Stimulated activated CD8-positive, alpha-beta memory T cell treated with anti-CD3 and anti-CD28 coated beads, Interleukin-15, amount 100 ng/mL, for 1 hour (primary cell): ENCODE results near the gene FCHO2.

Experiments
- DNase-seq: peaks from one replicate; pipeline ENCODE4 v3.0.0-alpha.2; 2020; ENCODE audit warnings: low read depth

FCHO2 gene

DNA sequence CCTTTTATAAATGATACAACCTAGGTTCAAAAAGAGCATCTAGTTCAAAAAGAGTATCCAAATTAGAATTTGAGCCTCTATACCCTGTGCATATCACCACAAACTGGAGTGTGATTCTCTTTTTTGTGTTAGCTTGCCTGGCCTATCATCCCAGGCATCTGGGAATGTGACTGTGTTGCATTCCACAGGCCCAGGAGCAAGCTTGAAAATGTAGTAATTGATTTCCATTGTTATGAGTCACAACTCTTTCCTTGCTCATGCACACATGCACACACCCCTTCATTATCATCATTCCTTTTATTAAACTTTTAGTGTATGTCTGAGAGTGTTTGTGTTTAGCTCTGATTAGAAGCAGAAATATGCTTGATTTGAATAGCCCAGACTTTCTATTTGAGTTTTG is 75.2 kb downstream of the FCHO2 start:
- DNase-seq: no peak

DNA sequence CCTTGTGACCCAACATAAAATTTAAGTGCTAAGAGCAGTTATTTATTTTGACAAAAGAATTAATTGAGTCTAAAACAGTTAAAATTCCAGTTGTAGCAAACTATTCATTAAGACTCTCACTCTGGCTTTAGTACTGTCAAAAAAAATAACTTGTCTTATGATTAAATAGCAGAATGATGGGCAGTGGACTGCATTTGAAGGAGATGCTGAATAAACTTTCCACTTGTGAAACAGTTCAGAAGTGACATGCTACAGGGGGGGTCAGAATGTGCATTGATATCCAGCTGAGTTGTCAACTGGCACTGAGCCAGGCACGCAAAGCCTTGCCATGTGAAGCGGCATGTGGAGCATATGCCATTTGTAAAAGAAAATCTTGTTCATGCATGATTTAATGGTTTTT is 76.0 kb downstream of the FCHO2 start:
- DNase-seq: no peak

DNA sequence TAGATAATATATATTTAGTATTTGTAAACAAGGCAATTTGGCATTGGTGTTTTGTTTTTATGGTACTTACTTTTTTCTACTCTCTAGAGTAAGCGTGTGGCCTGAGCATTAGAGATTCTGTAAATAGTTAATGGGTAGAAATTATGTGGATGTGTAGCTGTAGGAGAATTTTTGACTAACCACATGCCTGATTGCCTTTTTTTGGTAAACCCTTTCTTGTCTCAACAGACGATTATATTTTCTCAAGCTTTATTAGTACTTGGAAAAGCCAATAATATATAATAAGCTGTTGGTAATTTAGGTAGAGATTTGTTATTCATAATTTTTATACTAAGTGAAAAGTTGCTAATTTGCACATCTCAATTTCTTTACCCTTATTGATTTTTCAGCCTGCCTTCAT is 76.8 kb downstream of the FCHO2 start:
- DNase-seq: no peak

DNA sequence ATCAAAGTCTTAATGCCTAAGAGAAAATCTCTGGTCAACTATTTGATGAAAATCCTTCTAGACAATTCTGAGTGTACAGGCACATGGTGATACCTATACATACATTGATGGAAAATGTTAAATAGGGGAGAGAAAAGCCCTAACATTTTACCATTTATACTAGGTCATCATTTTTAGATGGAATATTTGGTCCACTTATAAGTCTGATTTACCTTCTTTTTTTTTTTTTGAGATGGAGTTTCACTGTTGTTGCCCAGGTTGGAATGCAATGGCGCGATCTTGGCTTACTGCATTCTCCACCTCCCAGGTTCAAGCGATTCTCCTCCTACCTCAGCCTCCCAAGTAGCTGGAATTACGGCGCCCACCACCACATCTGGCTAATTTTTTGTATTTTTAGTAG is 81.7 kb downstream of the FCHO2 start:
- DNase-seq: no peak

DNA sequence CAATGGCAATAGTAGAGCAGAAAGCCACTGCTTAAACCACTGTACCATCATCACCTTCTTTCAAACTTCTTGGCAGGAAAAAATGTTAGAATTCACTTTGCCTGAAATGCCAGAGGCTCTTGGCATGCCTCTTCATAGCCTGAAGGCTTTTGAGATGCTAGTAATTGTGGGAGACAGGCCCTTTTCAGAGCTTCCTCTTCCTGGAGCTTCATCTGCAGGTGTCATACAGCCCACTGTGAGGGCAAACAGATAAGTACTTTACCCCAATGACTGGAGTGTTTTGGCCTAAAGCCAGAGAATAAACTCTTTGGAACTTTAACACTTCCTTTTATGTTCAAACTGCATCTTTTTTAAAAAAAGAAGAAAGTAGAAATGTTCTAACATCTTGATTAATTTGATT is 83.2 kb downstream of the FCHO2 start:
- no peak for DNase-seq

DNA sequence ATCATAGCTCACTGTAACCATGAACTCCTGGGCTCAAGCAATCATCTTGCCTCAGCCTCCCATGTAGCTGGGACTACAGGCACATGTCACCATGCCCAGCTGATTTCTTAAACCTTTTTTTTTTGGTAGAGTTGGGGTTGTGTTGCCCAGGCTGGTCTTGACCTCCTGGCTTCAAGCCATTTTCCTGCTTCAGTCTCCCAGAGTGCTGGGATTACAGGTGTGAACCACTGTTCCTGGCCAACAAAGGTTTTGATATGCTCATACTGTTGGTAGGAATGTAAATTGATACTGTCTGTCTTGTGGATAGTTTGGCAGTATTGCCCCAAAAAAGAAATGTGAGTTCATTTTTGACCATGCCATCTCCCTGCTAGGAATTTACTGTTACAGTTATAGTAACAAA is 87.2 kb downstream of the FCHO2 start:
- DNase-seq: no peak

DNA sequence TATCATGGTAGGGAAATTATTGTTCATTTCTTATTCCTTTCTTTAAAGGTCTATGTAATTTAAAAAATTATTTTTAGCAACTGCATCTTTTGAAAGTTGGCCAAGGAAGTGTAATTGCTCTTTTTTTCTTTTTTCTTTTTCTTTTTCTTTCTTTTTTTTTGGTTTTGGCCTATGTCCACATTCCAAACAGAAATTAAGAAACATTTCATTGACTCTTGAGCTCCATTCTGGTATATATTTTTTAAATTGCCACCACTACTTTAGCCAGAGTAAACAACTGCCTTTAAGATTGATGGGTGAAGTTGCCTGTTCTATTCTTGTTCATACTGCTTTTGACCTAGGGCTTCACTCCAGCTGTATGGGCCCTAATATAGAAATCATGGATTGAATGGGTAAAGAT is 88.7 kb downstream of the FCHO2 start:
- no peak for DNase-seq

DNA sequence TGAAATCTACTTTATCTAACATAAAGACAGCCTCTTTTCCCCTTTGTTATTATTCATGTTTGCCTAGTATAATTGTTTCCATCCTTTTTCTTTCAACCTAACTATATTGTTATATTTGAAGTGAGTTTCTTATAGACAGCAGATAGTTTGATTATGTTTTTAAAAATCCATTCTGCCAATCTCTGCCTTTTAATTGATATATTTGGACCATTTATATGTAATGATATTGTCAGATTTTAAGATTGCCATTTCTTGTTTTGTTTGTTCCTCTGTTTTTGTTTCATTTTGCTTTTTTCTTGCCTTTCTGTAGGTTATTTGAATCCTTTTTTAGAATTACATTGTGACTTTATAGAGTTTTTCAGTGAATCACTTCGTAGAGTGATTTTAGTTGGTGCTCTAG is 89.8 kb downstream of the FCHO2 start:
- no peak for DNase-seq

DNA sequence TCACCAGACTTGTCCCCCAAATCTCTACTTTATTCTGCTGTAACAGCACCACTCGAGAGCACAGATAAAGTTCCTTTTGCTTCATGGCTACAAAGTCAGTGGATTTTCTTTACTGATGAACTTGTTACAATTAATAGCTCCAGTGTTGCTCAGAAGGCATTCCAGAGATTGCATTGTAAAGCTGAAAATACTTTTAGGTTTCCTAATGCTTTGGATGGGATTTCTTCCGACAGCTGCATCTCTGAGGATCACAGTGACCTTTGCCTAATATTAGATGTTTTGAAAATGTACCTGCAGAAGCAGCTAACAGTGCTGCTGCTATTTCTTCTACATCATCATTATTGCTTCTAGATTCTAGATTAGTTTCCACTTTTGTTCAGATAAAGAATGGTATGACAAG is 105.8 kb downstream of the FCHO2 start:
- no peak for DNase-seq

DNA sequence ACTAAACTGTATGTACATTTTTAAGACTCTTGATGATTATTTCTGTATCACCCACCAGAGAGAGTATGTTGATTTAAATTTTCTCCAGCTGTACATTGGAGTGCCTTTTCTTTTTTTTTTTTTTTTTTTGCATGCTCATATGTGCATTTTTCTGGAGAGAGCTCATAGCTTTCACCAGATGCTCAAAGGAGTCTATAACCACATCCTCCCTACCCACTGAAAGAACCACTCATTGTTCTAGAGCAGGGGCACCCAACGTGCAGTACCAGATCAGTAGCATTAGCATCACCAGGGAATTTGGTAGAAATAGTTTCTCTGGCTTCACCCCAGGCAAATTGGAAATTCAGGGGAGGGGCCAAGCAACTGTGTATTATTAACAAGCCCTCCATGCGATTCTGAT is 110.6 kb downstream of the FCHO2 start:
- no peak for DNase-seq

DNA sequence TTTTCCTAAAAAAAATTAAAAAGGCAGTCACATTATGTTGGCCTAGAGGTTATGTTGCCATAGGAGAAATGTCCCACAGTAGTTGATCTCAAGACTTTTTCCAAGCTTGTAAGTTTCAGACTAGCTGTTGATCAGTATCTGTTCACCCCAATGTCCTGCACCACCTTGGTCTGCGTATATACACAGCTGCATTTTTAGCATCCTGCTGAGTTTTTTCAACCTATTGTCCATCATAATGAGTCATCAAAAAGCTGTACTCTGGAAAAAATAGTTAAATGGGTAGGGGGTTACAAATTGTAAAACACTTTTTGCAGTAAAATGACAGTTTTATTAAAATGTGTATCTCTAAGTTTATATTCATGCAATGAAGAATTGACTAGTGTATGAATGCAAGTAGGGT is 111.4 kb downstream of the FCHO2 start:
- DNase-seq: no peak

DNA sequence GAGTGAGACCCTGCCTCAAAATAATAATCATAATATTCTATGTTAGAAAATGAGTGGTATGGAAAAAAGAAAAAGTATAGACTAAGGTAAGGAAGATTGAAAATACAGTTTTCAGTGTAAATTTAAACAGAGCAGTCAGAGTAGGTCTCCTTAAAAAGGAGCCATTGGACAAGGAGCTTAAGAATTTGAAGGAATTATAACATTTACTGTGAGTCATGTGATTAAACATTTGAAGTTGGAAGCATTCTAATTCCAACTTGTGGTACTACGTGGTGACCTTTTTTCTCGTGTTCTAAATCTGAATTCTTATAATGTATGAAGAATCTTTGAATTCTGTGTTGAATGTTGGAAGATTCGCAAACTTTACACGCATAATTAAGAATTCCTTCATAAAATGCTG is 125.3 kb downstream of the FCHO2 start:
- no peak for DNase-seq

DNA sequence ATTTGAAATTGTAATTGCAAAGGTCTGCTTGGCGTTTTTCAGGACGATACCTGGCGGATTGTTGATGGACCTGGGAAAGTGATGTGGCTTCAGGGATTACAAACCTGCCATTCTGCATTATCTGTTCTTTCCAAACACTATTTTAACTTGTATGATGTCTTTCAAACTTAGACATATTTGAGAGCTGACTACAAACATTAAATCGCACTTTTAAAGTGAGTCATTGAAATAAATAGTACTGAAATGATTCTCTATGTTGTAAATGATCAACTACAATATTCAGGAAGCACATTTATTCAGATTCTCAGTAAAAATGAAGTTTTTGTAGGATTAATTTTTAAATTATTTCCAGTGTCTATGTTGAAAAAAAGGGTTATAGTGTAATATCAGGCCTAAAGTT is 132.2 kb downstream of the FCHO2 start:
- no peak for DNase-seq

DNA sequence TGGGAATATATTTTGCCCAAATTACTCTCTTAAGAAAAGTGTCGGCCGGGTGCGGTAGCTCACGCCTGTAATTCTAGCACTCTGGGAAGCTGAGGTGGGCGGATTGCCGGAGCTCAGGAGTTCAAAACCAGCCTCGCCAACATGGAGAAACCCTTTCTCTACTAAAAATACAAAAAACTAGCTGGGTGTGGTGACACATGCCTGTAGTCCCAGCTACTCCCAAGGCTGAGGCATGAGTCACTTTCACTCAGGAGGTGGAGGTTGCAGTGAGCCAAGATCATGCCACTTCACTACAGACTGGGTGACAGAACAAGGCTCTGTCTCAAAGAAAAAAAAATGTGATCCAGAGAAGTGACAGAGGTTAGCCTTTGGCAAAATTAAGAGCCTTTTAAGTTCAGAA is 138.1 kb downstream of the FCHO2 start:
- no peak for DNase-seq

DNA sequence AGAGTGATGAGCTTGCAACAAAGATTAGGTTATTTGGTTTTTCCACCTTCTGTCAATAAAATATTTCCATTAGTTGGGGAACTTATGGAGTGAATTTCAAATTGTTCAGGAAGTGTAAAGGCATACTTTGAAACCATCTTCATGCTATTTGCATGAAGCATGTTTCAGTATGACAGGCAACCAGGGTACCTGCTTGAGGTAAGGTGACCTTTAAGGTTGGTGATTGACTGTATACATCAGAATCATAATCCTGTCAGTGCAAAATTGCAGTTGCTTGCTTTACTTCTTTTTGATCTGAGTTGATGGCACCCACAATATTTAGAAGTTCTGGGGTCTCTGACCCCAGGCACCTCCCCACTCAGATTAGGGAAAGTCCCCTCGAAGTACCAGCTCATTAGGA is 138.6 kb downstream of the FCHO2 start:
- no peak for DNase-seq

DNA sequence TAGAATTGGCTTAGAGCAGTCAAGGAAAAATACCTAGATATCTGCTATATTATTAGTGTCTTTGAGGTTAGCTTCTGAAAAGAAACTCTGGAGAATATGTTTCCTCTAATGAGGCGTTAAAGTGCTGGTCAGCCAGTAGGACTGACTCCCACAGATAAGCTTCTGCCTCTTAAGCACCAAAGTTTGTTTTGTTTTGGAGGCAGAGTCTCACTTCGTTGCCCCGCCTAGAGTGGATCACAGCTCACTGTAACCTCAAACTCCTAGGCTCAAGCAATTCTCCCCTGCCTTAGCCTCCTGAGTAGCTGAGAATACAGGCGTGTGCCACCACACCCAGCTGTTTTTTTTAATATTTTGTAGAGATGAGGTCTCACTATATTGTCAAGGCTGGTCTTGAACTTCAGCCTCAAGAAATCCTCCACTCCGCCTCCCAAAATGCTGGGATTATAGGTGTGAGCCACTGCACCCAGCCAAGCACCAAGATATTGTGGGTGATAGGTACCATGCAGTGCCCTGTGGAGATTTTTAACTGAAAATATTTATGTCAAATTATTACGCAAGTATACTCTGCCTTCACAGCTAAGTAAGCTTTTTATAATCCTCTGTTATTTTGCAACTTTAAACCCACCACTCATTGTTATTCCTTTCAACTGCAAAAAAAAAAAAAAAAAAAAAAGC is 139.9 kb downstream of the FCHO2 start:
- DNase-seq: no peak

DNA sequence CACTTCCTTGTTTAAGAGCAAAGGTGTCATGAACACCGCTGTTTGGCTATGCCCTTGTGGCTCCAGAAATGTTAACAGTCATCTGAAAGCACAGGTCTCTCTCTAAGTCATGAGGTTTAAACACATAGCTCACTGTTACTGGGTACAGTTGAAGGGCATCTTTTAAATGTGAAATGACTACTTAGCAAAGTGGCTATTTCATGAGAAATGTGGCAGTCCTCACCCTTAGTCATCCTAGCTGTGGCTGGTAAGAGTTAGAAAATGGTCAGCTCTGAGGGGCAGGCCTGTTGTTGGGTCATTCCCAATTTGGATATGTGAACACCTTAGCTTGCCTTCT is 140.4 kb downstream of the FCHO2 start:
- no peak for DNase-seq

DNA sequence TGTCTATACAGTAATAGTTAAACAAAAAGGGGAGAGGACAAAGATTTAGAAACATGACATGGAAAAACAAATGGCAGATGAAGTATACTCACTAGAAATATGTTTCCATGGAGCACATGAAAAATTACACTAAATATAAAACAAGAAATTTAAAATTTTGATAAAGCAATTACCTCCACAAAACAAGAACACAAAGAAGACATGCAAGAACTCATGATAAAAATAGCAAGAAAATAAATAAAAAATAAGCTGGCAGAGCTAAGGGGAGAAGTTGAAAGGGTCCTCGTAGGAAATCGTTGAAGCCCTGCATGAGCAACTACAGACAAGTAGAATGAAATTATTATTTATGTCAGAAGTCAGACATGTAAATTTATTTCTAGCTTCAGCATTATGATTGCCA is 141.9 kb downstream of the FCHO2 start:
- DNase-seq: no peak

DNA sequence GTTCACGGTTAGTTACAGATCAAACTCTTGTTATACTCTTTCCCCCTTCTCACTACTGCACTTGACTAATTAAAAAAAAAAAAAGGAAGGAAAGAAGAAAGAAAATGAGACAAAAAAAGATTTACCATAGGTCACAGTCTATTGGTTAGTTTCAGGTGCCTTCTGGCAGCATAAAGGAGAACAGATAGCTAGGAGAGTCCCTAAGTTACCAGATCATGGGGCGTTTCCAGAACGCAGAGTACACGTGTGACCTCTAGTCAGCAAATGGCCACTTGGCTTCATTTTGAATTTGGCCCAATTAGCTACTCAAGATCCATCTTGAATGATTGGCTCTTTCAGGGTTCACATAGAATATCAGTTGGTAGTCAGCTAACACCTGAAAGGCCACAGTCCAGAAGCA is 144.3 kb downstream of the FCHO2 start:
- DNase-seq: no peak

DNA sequence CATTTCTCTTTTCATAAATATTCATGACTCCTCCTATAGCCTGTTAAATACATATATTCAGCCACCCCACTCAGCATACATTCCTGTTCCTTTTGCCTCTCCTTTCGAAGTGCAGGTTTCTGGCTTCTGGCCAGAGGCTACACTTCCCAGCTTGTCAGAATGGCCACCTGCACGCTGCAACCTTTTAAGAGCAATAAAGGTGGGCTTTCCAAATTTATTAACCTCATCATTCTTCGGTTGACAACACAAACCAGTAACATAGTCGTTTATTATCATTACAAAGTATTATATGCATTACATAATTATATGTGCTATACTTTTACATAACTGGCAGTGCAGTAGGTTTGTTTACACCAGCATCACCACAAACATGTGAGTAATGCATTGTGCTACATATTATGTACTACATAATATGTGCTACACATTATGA is 148.0 kb downstream of the FCHO2 start:
- DNase-seq: no peak

DNA sequence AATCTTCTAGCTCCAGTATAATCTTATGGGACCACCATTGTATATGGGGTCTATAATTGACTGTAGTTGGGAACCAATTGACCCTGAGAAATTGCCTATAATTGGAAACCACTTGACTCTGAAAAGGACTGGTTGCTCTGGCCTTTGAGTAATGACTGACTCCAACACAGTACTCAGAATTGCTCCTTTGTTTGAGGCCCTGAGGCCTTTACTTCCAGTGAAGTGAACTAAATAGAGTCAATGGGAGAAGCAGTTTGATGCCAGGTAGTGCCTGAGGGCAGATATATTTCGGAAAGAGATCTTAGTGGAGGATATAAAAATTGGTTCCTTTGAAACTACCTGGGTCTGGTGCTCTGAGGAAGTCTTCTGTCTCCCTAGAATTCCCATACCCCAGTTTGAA is 148.5 kb downstream of the FCHO2 start:
- no peak for DNase-seq

DNA sequence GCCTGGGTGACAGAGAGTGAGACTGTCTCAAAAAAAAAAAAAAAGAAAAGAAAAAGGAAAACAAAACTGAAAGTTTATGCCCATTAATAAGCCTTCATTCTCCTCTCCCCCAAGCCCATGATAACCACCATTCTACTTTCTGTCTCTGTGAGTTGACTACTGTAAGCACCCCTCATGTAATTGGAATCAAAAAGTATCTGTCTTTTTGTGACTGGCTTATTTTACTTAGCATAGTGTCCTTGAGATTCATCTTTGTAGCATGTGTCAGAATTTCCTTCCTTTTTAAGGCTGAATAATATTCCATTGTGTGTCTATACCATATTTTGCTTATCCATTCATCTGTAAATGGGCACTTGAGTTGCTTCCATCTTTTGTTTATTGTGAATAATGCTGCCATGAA is 150.5 kb downstream of the FCHO2 start:
- no peak for DNase-seq

DNA sequence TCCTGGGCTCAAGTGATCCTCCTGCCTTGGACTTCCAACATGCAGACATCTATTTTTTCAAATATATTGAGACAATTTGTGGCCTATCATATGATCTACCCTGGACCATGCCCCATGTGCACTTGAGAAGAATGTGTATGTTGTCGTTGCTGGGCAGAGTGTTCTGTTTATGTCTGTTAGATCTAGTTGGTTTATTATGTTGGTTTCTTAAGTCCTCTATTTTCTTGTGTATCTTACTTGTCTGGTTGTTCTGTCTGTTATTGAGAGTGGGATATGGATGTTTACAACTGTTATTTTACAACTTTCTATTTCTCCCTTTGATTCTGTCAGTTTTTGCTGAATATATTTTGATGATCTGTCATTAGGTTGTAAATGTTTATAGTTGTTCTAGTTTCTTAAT is 154.3 kb downstream of the FCHO2 start:
- DNase-seq: no peak

DNA sequence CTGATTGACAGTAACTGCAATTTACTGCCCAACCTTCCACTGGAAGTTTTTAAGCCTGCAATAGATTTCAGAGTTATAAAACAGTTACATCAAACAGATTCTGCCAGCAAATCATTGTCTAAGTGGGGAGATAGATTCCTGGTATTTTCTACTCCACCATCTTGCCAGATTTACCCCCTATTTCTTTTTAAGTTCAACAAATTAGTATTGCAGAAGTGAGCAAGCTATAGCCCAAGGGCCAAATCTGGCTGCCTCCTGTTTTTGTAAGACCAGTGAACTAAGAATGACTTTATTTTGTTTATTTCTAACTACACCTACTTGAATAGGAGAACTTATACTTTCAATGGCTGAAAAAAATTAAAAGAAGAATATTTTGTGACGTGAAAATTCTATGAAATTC is 155.7 kb downstream of the FCHO2 start:
- DNase-seq: no peak

DNA sequence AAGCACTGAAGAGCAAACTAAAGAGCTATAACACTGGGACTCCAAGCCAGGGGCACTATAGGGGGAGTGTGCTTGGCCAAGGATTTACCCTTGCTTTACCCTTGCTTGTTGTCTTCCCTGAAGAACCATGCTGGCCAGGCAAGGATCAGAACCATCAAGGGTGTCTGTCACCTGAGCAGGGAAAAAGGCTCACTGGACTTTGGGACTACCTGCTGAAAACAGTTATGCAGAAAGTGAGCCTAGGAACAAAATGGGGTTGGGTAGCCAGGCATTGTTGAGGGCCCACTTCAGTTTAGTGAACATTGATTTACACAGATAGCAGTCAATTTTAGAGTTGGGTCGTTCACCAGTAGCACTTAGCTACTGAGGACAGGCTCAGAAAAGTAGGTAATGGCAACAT is 156.5 kb downstream of the FCHO2 start:
- DNase-seq: no peak
